HFFc6 (cell line): ENCODE results near the gene DPYSL4. TPM values are rescaled to one million over a fixed set of nuclear protein-coding genes. Genes with fewer than 3 reads are reported as not detected.

Experiments
- DNase-seq: peaks from one replicate; pipeline ENCODE4 v3.0.0-alpha.2; 2018
- H3K27ac Mint-ChIP-seq: 2 replicates; pipeline ENCODE4 v1.8.0; 2020; ENCODE audit warnings: mild to moderate bottlenecking, mixed read lengths
- H3K27me3 Mint-ChIP-seq: 2 replicates; pipeline ENCODE4 v1.8.0; 2021; ENCODE audit warnings: mild to moderate bottlenecking, moderate library complexity, mixed read lengths; ENCODE audit not compliant: insufficient read depth
- H3K36me3 Mint-ChIP-seq: 2 replicates; pipeline ENCODE4 v1.8.0; 2021; ENCODE audit warnings: low read depth, mixed read lengths
- H3K4me1 Mint-ChIP-seq: 2 replicates; pipeline ENCODE4 v1.8.0; 2020; ENCODE audit warnings: low read depth, mixed read lengths
- H3K4me3 Mint-ChIP-seq: 2 replicates; pipeline ENCODE4 v1.8.0; 2020; ENCODE audit warnings: mild to moderate bottlenecking, moderate library complexity, mixed read lengths
- H3K9me3 Mint-ChIP-seq: 2 replicates; pipeline ENCODE4 v1.8.0; 2020; ENCODE audit warnings: mild to moderate bottlenecking, mixed read lengths
- total RNA-seq, 6 experiments: library from RNA; stranded (reverse); fragmentation: NEBNext Ultra II Directional; extraction: Animal tissue kit (Norgen Biotek cat#: 25700); gene quantifications; 2 replicates in 1 of 6; 3 replicates in 5 of 6; pipeline ENCODE4 v1.2.3, GENCODE V29; 2021
- TF ChIP-seq, protein P1 (sequence below): fragments of 200-600 bp; sonication (generic); IDR thresholded peaks from 2 replicates; pipeline ENCODE4 v1.5.0; 2021; ENCODE audit warnings: antibody characterized with exemption, mild to moderate bottlenecking

DPYSL4 gene
- total RNA-seq, 6 experiments from 2014 or later, result 0.13 to 2.4 (median 0.34) TPM

DNA sequence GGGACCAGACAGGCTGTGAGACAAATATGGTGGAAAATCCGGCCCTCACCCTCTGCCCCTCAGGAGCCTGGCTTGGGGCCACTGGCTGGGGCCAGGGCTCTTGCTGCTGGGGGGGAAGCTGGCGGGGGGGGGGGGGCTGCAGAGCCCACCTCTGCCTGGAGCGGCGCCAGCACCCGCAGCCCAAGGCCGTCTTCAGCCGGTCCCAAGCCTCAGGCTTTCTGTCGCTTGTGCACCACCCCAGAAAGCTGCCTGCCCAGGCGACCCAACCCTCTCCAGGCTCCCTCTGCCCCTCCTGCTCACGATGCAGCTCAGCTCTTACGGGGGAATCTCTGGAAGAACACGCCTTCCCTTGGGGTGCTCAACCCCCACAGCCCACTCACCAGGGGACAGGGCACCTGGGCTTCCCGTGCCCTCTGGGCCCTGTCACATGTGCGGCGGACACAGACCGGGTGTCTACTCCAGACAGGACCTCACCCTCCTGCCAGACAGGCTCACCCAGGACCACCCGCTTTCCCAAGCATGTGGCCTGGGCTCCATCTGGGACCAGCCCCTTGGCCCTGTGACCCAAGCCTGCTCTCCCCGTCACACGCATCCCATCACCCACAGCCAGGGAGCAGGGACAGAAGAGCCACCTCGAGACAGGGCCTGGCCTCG, 43.9 kb downstream of the DPYSL4 start:
- Mint-ChIP-seq H3K4me1 (no peaks in the 10 kb centered on the region), H3K4me3 (no peak overlapping the region), H3K27ac (no peak overlapping the region), H3K27me3 (peaks cover 7% of the 10 kb centered on the region), H3K36me3 (no peaks in the 10 kb centered on the region), H3K9me3 (no peaks in the 10 kb centered on the region)
- TF ChIP-seq, protein P1, sequence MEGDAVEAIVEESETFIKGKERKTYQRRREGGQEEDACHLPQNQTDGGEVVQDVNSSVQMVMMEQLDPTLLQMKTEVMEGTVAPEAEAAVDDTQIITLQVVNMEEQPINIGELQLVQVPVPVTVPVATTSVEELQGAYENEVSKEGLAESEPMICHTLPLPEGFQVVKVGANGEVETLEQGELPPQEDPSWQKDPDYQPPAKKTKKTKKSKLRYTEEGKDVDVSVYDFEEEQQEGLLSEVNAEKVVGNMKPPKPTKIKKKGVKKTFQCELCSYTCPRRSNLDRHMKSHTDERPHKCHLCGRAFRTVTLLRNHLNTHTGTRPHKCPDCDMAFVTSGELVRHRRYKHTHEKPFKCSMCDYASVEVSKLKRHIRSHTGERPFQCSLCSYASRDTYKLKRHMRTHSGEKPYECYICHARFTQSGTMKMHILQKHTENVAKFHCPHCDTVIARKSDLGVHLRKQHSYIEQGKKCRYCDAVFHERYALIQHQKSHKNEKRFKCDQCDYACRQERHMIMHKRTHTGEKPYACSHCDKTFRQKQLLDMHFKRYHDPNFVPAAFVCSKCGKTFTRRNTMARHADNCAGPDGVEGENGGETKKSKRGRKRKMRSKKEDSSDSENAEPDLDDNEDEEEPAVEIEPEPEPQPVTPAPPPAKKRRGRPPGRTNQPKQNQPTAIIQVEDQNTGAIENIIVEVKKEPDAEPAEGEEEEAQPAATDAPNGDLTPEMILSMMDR, result no peak
- no peak for DNase-seq

- Mint-ChIP-seq H3K27ac (no peak overlapping the region), H3K4me3 (no peak overlapping the region), H3K9me3 (no peaks in the 10 kb centered on the region), H3K27me3 (peaks cover 7% of the 10 kb centered on the region), H3K36me3 (no peaks in the 10 kb centered on the region), H3K4me1 (no peaks in the 10 kb centered on the region)
- DNase-seq, result no peak
- TF ChIP-seq, protein P1, result no peak
Observed at GRCh38 chr10:132231656-132232022, 44.9 kb downstream of the DPYSL4 start.

- Mint-ChIP-seq H3K36me3 (no peaks in the 10 kb centered on the region), H3K4me3 (no peak overlapping the region), H3K4me1 (no peaks in the 10 kb centered on the region), H3K27me3 (peaks cover 7% of the 10 kb centered on the region), H3K27ac (no peak overlapping the region), H3K9me3 (no peaks in the 10 kb centered on the region)
- no peak for DNase-seq
- TF ChIP-seq, protein P1, result no peak
Observed at GRCh38 chr10:132232023-132232951, 45.5 kb downstream of the DPYSL4 start.

DNA sequence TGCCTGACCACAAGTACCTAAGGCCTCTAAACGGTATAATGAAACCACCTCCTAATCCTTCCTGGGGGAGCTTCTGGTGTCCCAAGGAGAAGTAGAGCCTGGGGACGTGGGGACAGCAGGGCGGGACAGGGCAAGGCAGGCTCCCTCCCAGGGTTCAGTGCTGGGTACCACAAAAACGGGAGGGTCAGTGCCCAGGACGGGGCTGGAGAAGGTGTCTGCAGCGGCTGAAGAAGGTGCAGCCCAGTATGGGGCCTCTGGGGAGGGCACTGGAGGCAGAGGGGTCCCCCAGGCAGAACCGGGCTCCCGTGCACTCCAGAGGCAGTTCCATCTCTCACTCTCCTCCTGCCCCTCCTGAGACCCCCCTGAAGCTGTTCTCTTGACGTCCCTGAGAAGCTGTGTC, 46.2 kb downstream of the DPYSL4 start:
- Mint-ChIP-seq H3K4me1 (no peaks in the 10 kb centered on the region), H3K27ac (no peak overlapping the region), H3K9me3 (no peaks in the 10 kb centered on the region), H3K4me3 (no peak overlapping the region), H3K27me3 (peaks cover 12% of the 10 kb centered on the region), H3K36me3 (no peaks in the 10 kb centered on the region)
- no peak for DNase-seq
- TF ChIP-seq, protein P1, result no peak

GRCh38 chr10:132233501-132234085, 46.8 kb downstream of the DPYSL4 start:
- no peak for DNase-seq
- Mint-ChIP-seq H3K9me3 (no peaks in the 10 kb centered on the region), H3K4me3 (no peak overlapping the region), H3K4me1 (no peaks in the 10 kb centered on the region), H3K27ac (no peak overlapping the region), H3K27me3 (peaks cover 14% of the 10 kb centered on the region), H3K36me3 (no peaks in the 10 kb centered on the region)
- TF ChIP-seq, protein P1, result no peak
